Prostate gland (tissue), 2 donors: Measurements from ENCODE around the gene ITIH5. TPM values are rescaled to one million over a fixed set of nuclear protein-coding genes. Genes with fewer than 3 reads are reported as not detected.

ENCODE experiments used
- DNase-seq: peaks from one replicate; pipeline ENCODE4 v3.0.0-alpha.2; 2019; ENCODE audit warnings: low spot score
- H3K27ac ChIP-seq, 2 donors: fragments of 200-600 bp; sonication (generic); 2 replicates each; pipeline ENCODE4 v1.5.1; 2017 to 2019
- H3K27me3 ChIP-seq: fragments of 200-600 bp; sonication (generic); replicated peaks from 2 replicates; pipeline ENCODE4 v1.5.1; 2019; ENCODE audit not compliant: insufficient read depth
- H3K36me3 ChIP-seq, 2 donors: fragments of 200-600 bp; sonication (generic); 1 replicate in 1 of 2; 2 replicates in 1 of 2; pipeline versions ENCODE4 v1.5.1 to v1.8.1; 2017 to 2019
- H3K4me1 ChIP-seq: fragments of 200-600 bp; sonication (generic); replicated peaks from 2 replicates; pipeline ENCODE4 v1.5.1; 2019
- H3K4me3 ChIP-seq, 2 donors: fragments of 200-600 bp; sonication (generic); 2 replicates each; pipeline ENCODE4 v1.5.1; 2017 to 2019
- H3K9me3 ChIP-seq: fragments of 200-600 bp; sonication (generic); 2 replicates; pipeline ENCODE4 v1.5.1; 2017
- CTCF ChIP-seq, 4 experiments: fragments of 200-600 bp in 2 of 4; fragments of 450-650 bp in 2 of 4; sonication (generic) in 2 of 4; IDR thresholded peaks; 1 replicate in 3 of 4; 2 replicates in 1 of 4; pipeline ENCODE4 v1.5.1; 2016 to 2019; ENCODE audit warnings: antibody characterized with exemption in 4 of 4, mild to moderate bottlenecking in 2 of 4, moderate library complexity in 2 of 4
- POLR2A ChIP-seq: fragments of 450-650 bp; IDR thresholded peaks from one replicate; pipeline ENCODE4 v1.6.1; 2016; ENCODE audit warnings: antibody characterized with exemption, mild to moderate bottlenecking
- POLR2AphosphoS5 ChIP-seq: sonication (generic); formaldehyde crosslinking; IDR thresholded peaks from one replicate; pipeline ENCODE4 v1.6.1; 2017; ENCODE audit warnings: antibody characterized with exemption
- WGBS: methylation state at CpG from one replicate; pipeline ENCODE4 v1.1.5; 2018; 5-methylcytosine and 5-hydroxymethylcytosine counted together
- intact Hi-C: fragments of 100-400 bp; cut with DNase I; formaldehyde crosslinking; loops from one replicate; pipeline ENCODE4 v1.14.2; 2022
- total RNA-seq, 2 donors: library from RNA; depleted of rRNA; stranded (reverse); fragments of >200 nt; gene quantifications; one replicate each; pipeline ENCODE4 v1.1.0, GENCODE V29; 2016

The ITIH5 gene
- total RNA-seq, 2 donors from 2014 or later, result 13.5 to 42.0 TPM

GRCh38 chr10:7610026-7610425, 56.7 kb downstream of the ITIH5 start:
- TF ChIP-seq POLR2AphosphoS5 (no peak), CTCF (IDR thresholded peaks at IDR 0.05) (no peak), POLR2A (no peak)
- Histone ChIP-seq H3K27me3 (no peaks in the 10 kb centered on the region), H3K9me3 (no peaks in the 10 kb centered on the region), H3K27ac (no peak overlapping the region), H3K4me3 (no peak overlapping the region), H3K36me3 (no peaks in the 10 kb centered on the region), H3K4me1 (no peaks in the 10 kb centered on the region)
- WGBS, result 43% methylated on average over 3 of the region's 3 CpGs
- no peak for DNase-seq
- intact Hi-C loops, result no loop called here

- WGBS, result 41% methylated on average over 5 of the region's 5 CpGs
- H3K27ac ChIP-seq, result no peak overlapping the region
These were observed 57.2 kb downstream of the ITIH5 start for GRCh38 chr10:7609556-7609955.

GRCh38 chr10:7608001-7608400, 58.8 kb downstream of the ITIH5 start:
- 84% methylated on average over 11 of the region's 11 CpGs for WGBS
- no peak overlapping the region for H3K4me3 ChIP-seq
- no peaks in the 10 kb centered on the region for H3K4me1 ChIP-seq
- no peaks in the 10 kb centered on the region for H3K9me3 ChIP-seq
- H3K36me3 ChIP-seq, result no peaks in the 10 kb centered on the region
- no peak overlapping the region for H3K27ac ChIP-seq
- H3K27me3 ChIP-seq, result no peaks in the 10 kb centered on the region
- intact Hi-C loops, result loop anchor here (10.0 kb wide), 1 partner anchor 57 kb away; the partner anchor contains the start of gene ITIH5
- no peak for TF ChIP-seq POLR2A
- TF ChIP-seq POLR2AphosphoS5, result no peak
- no peak for TF ChIP-seq CTCF (IDR thresholded peaks at IDR 0.05)
- DNase-seq, result no peak

More at GRCh38 chr10:7609556-7609955, 57.2 kb downstream of the ITIH5 start:
- intact Hi-C loops, result loop anchor here (10.0 kb wide), 1 partner anchor 55 kb away; the partner anchor contains the start of gene ITIH5
- Histone ChIP-seq H3K4me1 (no peaks in the 10 kb centered on the region), H3K36me3 (no peaks in the 10 kb centered on the region), H3K4me3 (no peak overlapping the region), H3K27me3 (no peaks in the 10 kb centered on the region), H3K9me3 (no peaks in the 10 kb centered on the region)
- TF ChIP-seq CTCF (IDR thresholded peaks at IDR 0.05), result no peak
- TF ChIP-seq POLR2AphosphoS5, result no peak
- TF ChIP-seq POLR2A, result no peak
- DNase-seq, result no peak

GRCh38 chr10:7606951-7607404, 59.8 kb downstream of the ITIH5 start:
- 73% methylated on average over 4 of the region's 4 CpGs for WGBS
- intact Hi-C loops, result loop anchor here (10.0 kb wide), 1 partner anchor 58 kb away; the partner anchor contains the start of gene ITIH5
- Histone ChIP-seq H3K4me1 (no peaks in the 10 kb centered on the region), H3K36me3 (no peaks in the 10 kb centered on the region), H3K27me3 (no peaks in the 10 kb centered on the region), H3K27ac (no peak overlapping the region), H3K4me3 (no peak overlapping the region), H3K9me3 (no peaks in the 10 kb centered on the region)
- TF ChIP-seq POLR2A, result no peak
- TF ChIP-seq POLR2AphosphoS5, result no peak
- no peak for TF ChIP-seq CTCF (IDR thresholded peaks at IDR 0.05)
- DNase-seq, result no peak

GRCh38 chr10:7605565-7606295, 61.0 kb downstream of the ITIH5 start:
- WGBS, result 57% methylated on average over 11 of the region's 11 CpGs
- Histone ChIP-seq H3K36me3 (no peaks in the 10 kb centered on the region), H3K27me3 (no peaks in the 10 kb centered on the region), H3K9me3 (no peaks in the 10 kb centered on the region), H3K4me1 (no peaks in the 10 kb centered on the region), H3K27ac (no peak overlapping the region), H3K4me3 (no peak overlapping the region)
- TF ChIP-seq POLR2AphosphoS5 (no peak), POLR2A (no peak), CTCF (IDR thresholded peaks at IDR 0.05) (no peak)
- DNase-seq, result no peak
- intact Hi-C loops, result loop anchor here (10.0 kb wide), 1 partner anchor 59 kb away; the partner anchor contains the start of gene ITIH5
